SU-DHL-6 (cell line): ENCODE data around the gene C10orf62.

ENCODE experiments used
- H2AFZ ChIP-seq: fragments of 200-600 bp; sonication (generic); 2 replicates; pipeline ENCODE4 v1.6.1; 2014; ENCODE audit warnings: low read depth, mild to moderate bottlenecking, moderate library complexity, mixed read lengths, antibody characterized with exemption, low read length; ENCODE audit not compliant: severe bottlenecking
- H3F3A ChIP-seq: fragments of 200-600 bp; shearing (Covaris generic); 2 replicates; pipeline ENCODE4 v1.6.0; 2016; ENCODE audit warnings: antibody characterized with exemption, mild to moderate bottlenecking; ENCODE audit not compliant: insufficient read depth
- H3K27ac ChIP-seq: fragments of 200-600 bp; sonication (generic); 2 replicates; pipeline ENCODE4 v1.5.1; 2016; ENCODE audit warnings: low read depth, mild to moderate bottlenecking, low read length, moderate library complexity, mixed read lengths
- H3K27me3 ChIP-seq: fragments of 200-600 bp; sonication (generic), shearing (Covaris generic); 2 replicates; pipeline ENCODE4 v1.6.0; 2014; ENCODE audit warnings: mild to moderate bottlenecking, low read length
- H3K36me3 ChIP-seq: fragments of 200-600 bp; sonication (generic); 2 replicates; pipeline ENCODE4 v1.6.1; 2014; ENCODE audit warnings: mild to moderate bottlenecking, low read length, mixed read lengths
- H3K4me2 ChIP-seq: fragments of 300-600, 200-600 bp; shearing (Covaris generic), sonication (generic); 2 replicates; pipeline ENCODE4 v1.6.0; 2014; ENCODE audit warnings: low read length, low read depth, mild to moderate bottlenecking; ENCODE audit not compliant: poor library complexity, severe bottlenecking
- H3K4me3 ChIP-seq: fragments of 200-600 bp; sonication (generic); 2 replicates; pipeline ENCODE4 v1.5.1; 2014; ENCODE audit warnings: antibody characterized with exemption, low read length, mild to moderate bottlenecking, mixed read lengths; ENCODE audit not compliant: insufficient read depth, poor library complexity, severe bottlenecking
- H3K79me2 ChIP-seq: fragments of 200-600 bp; sonication (generic); 2 replicates; pipeline ENCODE4 v1.6.1; 2014; ENCODE audit warnings: mild to moderate bottlenecking, low read length, moderate library complexity; ENCODE audit not compliant: insufficient read depth
- H3K9ac ChIP-seq: fragments of 200-600 bp; sonication (generic); 2 replicates; pipeline ENCODE4 v1.7.0; 2014; ENCODE audit warnings: mild to moderate bottlenecking, low read length
- H3K9me2 ChIP-seq: fragments of 200-600 bp; sonication (generic); replicated peaks from 2 replicates; pipeline ENCODE4 v1.6.1; 2014; ENCODE audit warnings: low read length; ENCODE audit not compliant: insufficient read depth
- H3K9me3 ChIP-seq: fragments of 200-600 bp; sonication (generic); 2 replicates; pipeline ENCODE4 v1.6.1; 2014; ENCODE audit warnings: low read length, mixed read lengths; ENCODE audit not compliant: insufficient read depth
- H4K20me1 ChIP-seq: fragments of 200-600 bp; sonication (generic); 2 replicates; pipeline ENCODE4 v1.6.1; 2014; ENCODE audit warnings: low read depth, mild to moderate bottlenecking, antibody characterized with exemption, low read length, moderate library complexity, mixed read lengths
- CTCF ChIP-seq: fragments of 200-600 bp; sonication (generic); IDR thresholded peaks from one replicate; pipeline ENCODE4 v1.5.1; 2017; ENCODE audit warnings: antibody characterized with exemption, mild to moderate bottlenecking, low read length, moderate library complexity; ENCODE audit not compliant: insufficient read depth, poor library complexity, severe bottlenecking
- EZH2phosphoT487 ChIP-seq: fragments of 200-600 bp; sonication (generic), shearing (Covaris generic); conservative IDR thresholded peaks from 2 replicates; pipeline ENCODE4 v1.6.1; 2018; ENCODE audit warnings: mild to moderate bottlenecking, antibody characterized with exemption, low read length, moderate library complexity, mixed read lengths

C10orf62 gene

GRCh38 chr10:97611473-97611872, 22.0 kb downstream of the C10orf62 start:
- H2AFZ ChIP-seq = no peak overlapping the region
- no peaks in the 10 kb centered on the region for H3F3A ChIP-seq
- H3K27me3 ChIP-seq = no peaks in the 10 kb centered on the region
- H3K4me2 ChIP-seq = no peak overlapping the region
- H3K27ac ChIP-seq = no peak overlapping the region
- H3K9ac ChIP-seq = no peak overlapping the region
- TF ChIP-seq EZH2phosphoT487 (no peak), CTCF (no peak)
- no peaks in the 10 kb centered on the region for H3K9me2 ChIP-seq
- H3K9me3 ChIP-seq = no peaks in the 10 kb centered on the region
- H3K4me3 ChIP-seq = no peak overlapping the region
- no peaks in the 10 kb centered on the region for H3K79me2 ChIP-seq
- H3K36me3 ChIP-seq = no peaks in the 10 kb centered on the region
- no peaks in the 10 kb centered on the region for H4K20me1 ChIP-seq

- TF ChIP-seq CTCF (no peak), EZH2phosphoT487 (no peak)
- no peak overlapping the region for H2AFZ ChIP-seq
- H3K27ac ChIP-seq = no peak overlapping the region
- no peaks in the 10 kb centered on the region for H3K9me2 ChIP-seq
- H4K20me1 ChIP-seq = no peaks in the 10 kb centered on the region
- no peaks in the 10 kb centered on the region for H3K79me2 ChIP-seq
- no peaks in the 10 kb centered on the region for H3K27me3 ChIP-seq
- H3K9ac ChIP-seq = no peak overlapping the region
- H3K36me3 ChIP-seq = no peaks in the 10 kb centered on the region
- H3K9me3 ChIP-seq = no peaks in the 10 kb centered on the region
- H3F3A ChIP-seq = no peaks in the 10 kb centered on the region
- H3K4me2 ChIP-seq = no peak overlapping the region
- no peak overlapping the region for H3K4me3 ChIP-seq
Observed at GRCh38 chr10:97612386-97612785, 22.9 kb downstream of the C10orf62 start.

- no peak for TF ChIP-seq CTCF
- TF ChIP-seq EZH2phosphoT487 = no peak
- Histone ChIP-seq H3F3A (no peaks in the 10 kb centered on the region), H3K9me2 (no peaks in the 10 kb centered on the region), H3K9ac (no peak overlapping the region), H3K4me2 (no peak overlapping the region), H3K27ac (no peak overlapping the region), H3K4me3 (no peak overlapping the region), H3K27me3 (no peaks in the 10 kb centered on the region), H4K20me1 (no peaks in the 10 kb centered on the region), H3K9me3 (no peaks in the 10 kb centered on the region), H3K79me2 (no peaks in the 10 kb centered on the region), H3K36me3 (no peaks in the 10 kb centered on the region), H2AFZ (no peak overlapping the region)
Observed at GRCh38 chr10:97618285-97618684, 28.8 kb downstream of the C10orf62 start.
